ENCODE measurements around the gene CATSPER3. TPM values are rescaled to one million over a fixed set of nuclear protein-coding genes. Genes with fewer than 3 reads are reported as not detected.
A peak's percentile ranks its signal among the peaks of the same experiment; 100 is the strongest.

The CATSPER3 gene
- total RNA-seq, 2 experiments from 2014 or later: 0.56 TPM; not detected in 1

GRCh38 chr5:135033901-135034235 is 66.2 kb downstream of the CATSPER3 start, which contains the start of gene PITX1:
PITX1 (minus strand) TSS chr5:135034228; CDS start chr5:135033881, 347 bp downstream.
- H3K36me3 ChIP-seq (ENCODE audit: insufficient read depth, low read length): no peaks in the 10 kb centered on the region
- H3K27ac Mint-ChIP-seq: no peak within 1 kb of the TSS
- H3K27me3 ChIP-seq (ENCODE audit: control insufficient read depth in 1 of 2, insufficient read depth in 2 of 2, low read length in 2 of 2): peaks cover 68 to 85% of the 10 kb centered on the region in 2 experiments
- H3K27me3 Mint-ChIP-seq: peaks cover 91% of the 10 kb centered on the region
- no peaks in the 10 kb centered on the region for H3K36me3 Mint-ChIP-seq (ENCODE audit: low read depth)
- H3K27ac ChIP-seq (ENCODE audit: low read depth in 1 of 2, low read length in 2 of 2): no peak within 1 kb of the TSS
- ChIA-PET CTCF (no interaction called here), POLR2A (no interaction called here)
- TF ChIP-seq CTCF (IDR thresholded peaks at IDR 0.05): no peak
- no peaks in the 10 kb centered on the region for H3K9me3 Mint-ChIP-seq
- intact Hi-C loops (cut with DNase I, micrococcal nuclease): loop anchor here in 1 of 2 experiments (2.0 kb wide), 1 partner anchor 69 kb away; no protein-coding TSS in a partner anchor
- H3K4me3 ChIP-seq (ENCODE audit: low read length): peak within 1 kb of the TSS; percentile 19
- H3K4me3 Mint-ChIP-seq: peak within 1 kb of the TSS; percentile 88
- peaks cover 35% of the 10 kb centered on the region for H3K4me1 ChIP-seq (ENCODE audit: insufficient read depth, low read length)
- H3K9me3 ChIP-seq (ENCODE audit: control insufficient read depth in 1 of 2, insufficient read depth in 1 of 2, low read length in 2 of 2): peaks cover 0 to 32% of the 10 kb centered on the region in 2 experiments
- DNase-seq (no peak), ATAC-seq (ENCODE audit: poor library complexity) (no peak)
- peaks cover 50% of the 10 kb centered on the region for H3K4me1 Mint-ChIP-seq (ENCODE audit: low read depth)

DNA sequence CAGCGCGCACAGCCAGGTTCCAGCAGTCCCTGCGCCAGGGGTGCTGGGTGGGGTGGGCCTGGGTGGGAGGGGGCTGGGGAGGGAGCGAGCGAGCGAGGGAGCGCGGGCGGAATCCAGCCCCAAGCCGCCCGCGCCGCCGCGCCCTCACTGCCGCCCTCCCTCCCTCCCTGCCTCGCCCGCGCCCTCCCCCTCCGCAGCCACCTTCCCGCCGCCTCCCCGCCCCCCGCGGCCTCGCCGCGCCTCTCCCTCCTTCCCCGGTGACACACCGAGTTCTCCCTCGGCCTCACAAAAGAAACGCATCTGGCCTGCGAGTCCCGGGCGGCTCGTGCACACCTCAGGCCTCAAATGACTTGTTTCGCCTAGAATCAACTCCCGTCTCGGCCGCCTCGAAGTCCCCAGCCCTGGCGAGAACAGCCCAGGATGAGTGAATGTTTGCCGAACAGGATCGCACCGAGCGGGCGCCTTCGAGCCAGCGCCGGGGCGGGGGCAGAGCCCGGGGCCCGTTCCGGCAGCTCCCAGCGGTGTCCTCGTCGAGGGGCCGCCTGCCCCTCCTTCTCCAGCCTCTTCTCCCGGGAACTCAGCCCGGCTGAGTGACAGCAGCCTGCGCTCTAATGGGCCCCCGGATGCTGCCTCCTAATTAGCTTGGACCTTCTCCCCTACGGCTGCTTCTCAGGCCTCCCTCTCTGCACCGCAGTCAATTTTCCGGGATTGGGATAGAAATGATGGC is 66.7 kb downstream of the CATSPER3 start:
- Mint-ChIP-seq H3K4me1 (ENCODE audit: low read depth) (peaks cover 48% of the 10 kb centered on the region), H3K36me3 (ENCODE audit: low read depth) (no peaks in the 10 kb centered on the region), H3K9me3 (no peaks in the 10 kb centered on the region), H3K4me3 (peak overlapping the region; percentile 88), H3K27me3 (peaks cover 86% of the 10 kb centered on the region), H3K27ac (no peak overlapping the region)
- peak in 7 of 14 experiments; percentile 11 to 29 (median 15) for DNase-seq
- ChIA-PET POLR2A (no interaction called here), CTCF (no interaction called here)
- H3K27me3 ChIP-seq (ENCODE audit: control insufficient read depth in 1 of 2, insufficient read depth in 2 of 2, low read length in 2 of 2): peaks cover 68 to 85% of the 10 kb centered on the region in 2 experiments
- H3K36me3 ChIP-seq (ENCODE audit: insufficient read depth, low read length): no peaks in the 10 kb centered on the region
- H3K27ac ChIP-seq (ENCODE audit: low read depth in 1 of 2, low read length in 2 of 2): no peak overlapping the region
- no peak overlapping the region for H3K4me3 ChIP-seq (ENCODE audit: low read length)
- H3K9me3 ChIP-seq (ENCODE audit: control insufficient read depth in 1 of 2, insufficient read depth in 1 of 2, low read length in 2 of 2): peaks cover 0 to 32% of the 10 kb centered on the region in 2 experiments
- H3K4me1 ChIP-seq (ENCODE audit: insufficient read depth, low read length): peaks cover 36% of the 10 kb centered on the region
- intact Hi-C loops (cut with DNase I, micrococcal nuclease): no loop called here
- TF ChIP-seq CTCF (IDR thresholded peaks at IDR 0.05): no peak
- peak; percentile 28 for ATAC-seq (ENCODE audit: poor library complexity)

DNA sequence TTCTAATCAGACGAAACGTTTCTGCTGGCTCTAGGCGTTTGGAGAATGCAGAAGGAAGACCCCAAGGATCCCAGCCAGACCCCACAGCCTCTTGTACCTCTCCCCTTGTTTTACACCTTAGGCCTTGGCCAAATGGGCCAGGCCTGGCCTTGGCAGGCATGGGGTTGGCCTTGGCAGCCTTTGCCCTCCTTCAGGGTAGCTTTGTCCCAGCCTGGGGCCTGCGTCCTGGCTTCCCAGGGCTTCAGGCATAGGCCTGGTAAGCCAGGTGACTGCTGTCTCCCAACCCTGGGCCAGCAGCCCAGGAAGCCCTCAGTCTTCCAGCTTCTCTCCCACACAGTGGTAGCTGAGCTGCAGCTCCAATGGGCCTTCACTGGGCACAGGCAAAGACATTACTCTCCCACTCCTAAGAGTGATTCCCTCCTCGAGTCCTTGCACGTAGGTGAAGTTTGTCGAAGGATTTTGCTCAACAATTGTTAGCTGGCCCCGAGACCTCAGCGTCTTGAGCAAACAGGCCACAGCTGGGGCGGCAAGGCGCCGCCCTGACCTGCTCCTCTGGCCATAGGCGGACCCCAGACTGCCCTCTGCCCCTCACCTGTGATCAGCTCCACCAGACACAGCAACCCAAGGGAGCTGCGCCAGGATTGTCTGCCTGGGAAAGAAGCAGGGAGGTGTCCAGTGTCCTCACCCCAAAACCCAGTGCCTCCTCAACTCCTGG is 67.4 kb downstream of the CATSPER3 start:
- ATAC-seq (ENCODE audit: poor library complexity) (no peak), DNase-seq (no peak)
- ChIA-PET CTCF (no interaction called here), POLR2A (no interaction called here)
- Mint-ChIP-seq H3K27me3 (peaks cover 82% of the 10 kb centered on the region), H3K36me3 (ENCODE audit: low read depth) (no peaks in the 10 kb centered on the region), H3K4me1 (ENCODE audit: low read depth) (peaks cover 44% of the 10 kb centered on the region), H3K4me3 (peak overlapping the region; percentile 83), H3K9me3 (no peaks in the 10 kb centered on the region), H3K27ac (no peak overlapping the region)
- Histone ChIP-seq H3K9me3 (ENCODE audit: control insufficient read depth in 1 of 2, insufficient read depth in 1 of 2, low read length in 2 of 2) (peaks cover 0 to 33% of the 10 kb centered on the region in 2 experiments), H3K36me3 (ENCODE audit: insufficient read depth, low read length) (no peaks in the 10 kb centered on the region), H3K27me3 (ENCODE audit: control insufficient read depth in 1 of 2, insufficient read depth in 2 of 2, low read length in 2 of 2) (peaks cover 66 to 85% of the 10 kb centered on the region in 2 experiments), H3K4me1 (ENCODE audit: insufficient read depth, low read length) (peaks cover 42% of the 10 kb centered on the region), H3K27ac (ENCODE audit: low read depth in 1 of 2, low read length in 2 of 2) (no peak overlapping the region), H3K4me3 (ENCODE audit: low read length) (no peak overlapping the region)
- intact Hi-C loops (cut with DNase I, micrococcal nuclease): no loop called here
- TF ChIP-seq CTCF (IDR thresholded peaks at IDR 0.05): no peak

Data from CD4-positive, alpha-beta T cell (primary cell).